Stimulated activated CD4-positive, alpha-beta T cell treated with anti-CD3 and anti-CD28 coated beads, Interleukin-4, amount 100 ng/mL, for 1 hour (primary cell): ENCODE data around the gene IL17B.

Experiments used
- DNase-seq: peaks from one replicate; pipeline ENCODE4 v3.0.0-alpha.2; 2020

Gene IL17B

DNA sequence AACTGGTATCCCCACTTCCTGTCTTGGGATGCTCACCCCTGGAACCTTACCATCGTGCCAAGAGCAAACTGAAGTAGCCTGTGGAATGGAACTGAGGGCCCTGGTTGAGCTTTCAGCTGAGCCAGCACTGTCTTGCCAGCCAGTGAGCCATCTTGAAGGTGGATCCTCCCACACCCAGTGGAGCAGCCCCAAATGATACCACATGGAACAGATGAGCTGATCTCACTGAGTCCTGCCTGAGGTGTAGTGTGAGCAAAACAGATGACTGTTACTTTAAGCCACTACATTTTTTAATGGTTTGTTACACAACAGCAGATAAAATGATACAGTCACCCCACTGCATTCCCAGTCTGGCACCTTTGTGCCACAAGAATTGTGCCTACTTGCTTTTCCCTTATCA, 23.4 kb downstream of the IL17B start:
- no peak for DNase-seq

GRCh38 chr5:149353911-149354310, 25.2 kb downstream of the IL17B start:
- no peak for DNase-seq

DNA sequence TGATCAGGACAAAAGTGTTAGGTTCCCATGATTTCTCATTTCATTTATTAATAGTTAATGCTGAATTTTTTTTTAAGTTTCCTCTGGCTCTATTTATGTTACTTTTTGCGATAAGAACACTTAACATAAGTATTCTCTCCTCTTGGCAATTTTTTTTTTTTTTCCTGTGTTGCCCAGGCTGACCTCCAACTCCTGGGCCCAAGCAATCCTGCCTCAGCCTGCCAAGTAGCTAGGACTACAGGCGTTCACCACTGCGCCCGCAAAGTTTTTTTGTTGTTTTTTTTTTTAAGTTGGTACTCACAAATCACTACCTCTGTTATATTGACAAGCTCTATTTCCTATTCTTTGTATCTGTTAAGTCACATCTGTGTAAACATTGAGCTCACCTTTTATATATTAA, 26.9 kb downstream of the IL17B start:
- no peak for DNase-seq

DNA sequence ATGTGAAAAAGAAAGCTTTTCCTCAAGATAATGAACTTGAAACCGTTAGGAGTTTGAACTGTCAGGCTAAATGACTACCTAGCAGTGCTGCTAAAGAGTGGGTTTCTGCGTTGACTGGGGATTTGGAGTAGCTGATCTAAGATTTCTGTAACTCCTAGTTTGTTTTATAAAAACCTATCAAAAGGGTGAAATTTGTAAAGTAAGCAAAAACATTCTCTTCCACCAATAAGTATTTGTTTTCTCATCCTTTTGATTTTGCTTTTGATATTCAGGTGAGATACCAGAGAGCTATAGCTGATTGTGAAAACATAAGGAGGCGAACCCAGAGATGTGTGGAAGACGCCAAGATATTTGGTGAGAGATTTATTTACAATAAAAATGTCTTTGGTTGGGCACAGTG, 29.7 kb downstream of the IL17B start:
- DNase-seq, result no peak

DNA sequence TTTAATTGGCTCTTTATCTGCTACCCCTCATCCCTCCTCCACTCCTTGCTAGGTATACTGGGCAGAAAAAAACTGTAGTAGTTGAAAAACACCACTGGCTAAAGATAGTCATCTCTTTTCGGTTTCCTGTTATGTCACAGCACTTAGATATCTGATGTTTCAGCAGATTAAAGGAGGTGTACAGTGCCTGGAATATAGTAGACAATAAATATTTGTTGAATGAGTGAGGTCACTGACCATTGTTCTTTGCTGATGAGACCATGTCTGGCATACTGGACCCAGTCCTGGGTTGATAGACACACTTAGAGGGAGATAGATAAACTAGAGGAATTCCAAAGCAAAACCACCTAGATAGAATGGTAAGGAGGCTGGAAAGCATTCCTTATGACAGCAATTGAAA, 30.6 kb downstream of the IL17B start:
- no peak for DNase-seq

DNA sequence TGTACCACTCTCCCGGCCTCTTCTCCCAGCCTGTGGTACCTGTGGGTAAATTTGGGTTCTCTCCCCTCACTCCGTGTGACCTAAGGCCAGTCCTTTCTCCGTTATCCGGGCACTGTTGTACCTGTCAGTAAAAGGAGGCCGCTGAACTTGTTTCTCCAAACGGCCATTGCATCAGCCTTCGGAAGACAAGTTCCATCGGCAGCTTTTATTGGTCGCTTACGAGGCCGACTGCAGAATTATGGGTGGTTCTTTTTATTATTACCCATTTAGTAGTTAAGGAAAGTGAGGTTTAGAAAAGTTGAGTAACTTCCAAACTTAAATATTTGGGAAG, 33.2 kb downstream of the IL17B start:
- peak; percentile 16 for DNase-seq

GRCh38 chr5:149345147-149345891, 33.8 kb downstream of the IL17B start, which contains the start of gene GRPEL2:
Gene GRPEL2, plus strand, starts transcription at chr5:149345499. Its CDS starts 41 bp downstream, at chr5:149345540.
- peak; percentile 94 for DNase-seq

DNA sequence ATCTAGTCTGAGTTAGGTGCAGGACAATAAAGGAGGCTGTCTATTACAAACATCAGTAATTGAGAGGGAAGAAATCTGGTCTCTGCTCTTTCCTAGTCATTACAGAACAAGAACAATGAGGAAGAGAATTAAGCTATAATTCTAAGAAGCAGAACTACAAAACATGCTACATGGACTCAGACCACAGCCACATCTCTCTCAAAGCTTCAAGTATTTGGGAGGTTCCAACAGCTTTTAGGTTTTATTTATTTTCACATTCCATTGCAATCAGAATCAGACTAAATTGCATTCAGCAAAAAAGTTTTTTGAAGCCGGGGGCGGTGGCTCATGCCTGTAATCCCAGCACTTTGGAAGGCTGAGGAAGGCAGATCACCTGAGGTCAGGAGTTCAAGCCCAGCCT, 34.9 kb downstream of the IL17B start:
- DNase-seq, result no peak

- DNase-seq, result no peak
These were observed 37.2 kb downstream of the IL17B start for GRCh38 chr5:149341876-149342275.

GRCh38 chr5:149340920-149341319, 38.2 kb downstream of the IL17B start:
- DNase-seq, result no peak

GRCh38 chr5:149338364-149338763, 40.7 kb downstream of the IL17B start:
- no peak for DNase-seq

DNA sequence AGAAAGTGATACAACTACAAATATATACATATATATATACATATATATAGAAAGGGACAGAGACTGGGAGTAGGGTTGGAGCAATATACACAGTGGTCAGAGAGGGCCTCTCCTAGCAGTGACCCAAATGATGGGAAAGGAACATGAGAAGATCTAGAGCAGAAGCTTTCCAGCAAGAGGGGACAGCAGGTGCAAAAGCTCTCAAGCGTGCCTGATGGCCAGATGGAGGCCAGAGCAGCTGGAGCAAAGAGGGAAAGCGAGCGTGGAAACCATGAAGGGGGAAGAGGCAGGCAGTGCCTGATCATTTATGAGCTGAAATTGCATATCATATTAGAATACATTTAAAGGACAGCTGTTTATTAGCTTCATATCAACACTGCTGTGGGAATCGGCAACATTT, 41.4 kb downstream of the IL17B start:
- no peak for DNase-seq

- no peak for DNase-seq
These were observed 45.2 kb downstream of the IL17B start for GRCh38 chr5:149333711-149334443.

DNA sequence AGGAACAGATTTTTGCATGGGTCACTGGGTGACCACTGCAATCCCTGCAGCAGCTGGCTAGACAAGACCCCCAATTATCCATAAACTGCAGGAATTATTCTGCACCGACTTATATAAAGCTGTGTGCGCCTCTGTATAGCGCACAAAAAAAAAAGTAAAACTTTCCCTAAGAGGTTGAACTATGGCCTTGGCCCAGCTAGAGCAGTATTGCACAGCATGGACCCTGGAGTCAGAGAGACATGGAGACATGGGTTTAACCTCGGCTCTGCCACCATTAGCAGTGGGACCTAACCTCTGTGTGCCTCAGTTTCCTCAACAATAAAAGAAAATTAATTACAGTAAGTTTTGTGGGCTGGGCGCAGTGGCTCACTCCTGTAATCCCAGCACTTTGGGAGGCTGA, 50.9 kb downstream of the IL17B start:
- DNase-seq, result no peak

GRCh38 chr5:149326611-149327010, 52.5 kb downstream of the IL17B start:
- no peak for DNase-seq

DNA sequence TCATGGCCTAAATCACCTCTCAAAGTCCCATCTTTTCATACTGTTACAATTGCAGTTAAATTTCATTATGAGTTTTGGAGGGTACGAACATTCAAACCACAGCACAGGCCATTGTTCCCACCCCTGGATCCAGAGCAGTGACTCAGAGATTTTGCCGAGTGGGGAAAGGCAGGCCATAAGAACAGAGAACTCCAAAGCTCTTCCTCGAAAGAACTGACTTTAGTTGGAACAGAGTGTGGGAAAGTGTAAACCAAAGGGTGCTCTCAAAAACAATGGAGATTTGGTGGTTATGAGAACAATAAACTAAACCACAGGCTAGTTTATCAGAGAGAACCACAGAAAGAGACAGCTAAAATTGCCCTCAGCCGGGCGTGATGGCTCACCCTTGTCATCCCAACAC, 53.2 kb downstream of the IL17B start:
- no peak for DNase-seq

DNA sequence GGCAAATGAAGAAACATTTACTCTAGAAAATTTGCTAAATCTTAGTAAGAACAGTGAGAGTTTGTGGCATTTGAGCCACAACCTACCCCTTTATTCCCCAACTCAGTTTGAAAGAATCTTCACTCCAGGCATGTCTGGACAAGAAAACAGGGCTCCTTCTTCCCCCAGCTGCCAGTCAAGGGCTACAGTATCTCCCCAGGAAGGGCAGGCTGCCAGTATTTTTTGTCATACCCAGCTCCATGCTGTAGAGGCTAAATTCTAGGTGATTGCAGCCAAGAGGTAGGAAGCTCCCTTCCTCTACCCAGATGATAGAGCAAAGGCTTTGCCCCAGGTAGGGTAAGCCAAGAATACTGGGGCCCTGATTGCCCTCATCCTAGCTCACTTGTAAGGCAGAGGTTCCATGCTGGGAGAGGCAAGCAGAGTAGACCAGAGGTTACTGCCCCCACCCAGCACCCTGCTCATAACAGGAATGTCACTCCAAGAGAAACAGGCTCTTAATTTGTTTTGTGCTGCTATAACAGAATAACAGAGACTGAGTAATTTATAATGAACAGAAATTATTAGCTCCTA, 53.8 kb downstream of the IL17B start:
- DNase-seq, result no peak

DNA sequence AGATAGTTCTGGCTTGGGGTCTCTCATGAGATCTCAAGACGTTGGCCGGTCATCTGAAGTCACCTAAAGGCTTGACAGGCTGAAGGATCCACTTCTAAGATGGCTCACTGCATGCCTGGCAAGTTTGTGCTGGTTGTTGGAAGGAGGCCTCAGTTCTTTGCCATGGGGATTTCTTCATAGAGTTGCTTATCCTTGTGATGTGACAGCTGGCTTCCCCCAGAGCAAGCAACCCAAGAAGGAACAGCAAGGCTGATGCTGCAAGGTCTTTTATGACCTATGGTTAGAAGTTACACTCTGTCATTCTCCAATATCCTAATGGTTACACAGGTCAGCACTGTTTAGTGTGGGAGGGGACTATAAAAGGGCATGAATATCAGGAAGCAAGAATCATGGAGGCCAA, 54.5 kb downstream of the IL17B start:
- no peak for DNase-seq
